ENCODE measurements around the gene G6PC2.
"Not testable (repeated sequence)": the region's sequence is repeated elsewhere in the genome, so short reads cannot be mapped to it uniquely, and the experiment has no call there.

The G6PC2 gene

DNA sequence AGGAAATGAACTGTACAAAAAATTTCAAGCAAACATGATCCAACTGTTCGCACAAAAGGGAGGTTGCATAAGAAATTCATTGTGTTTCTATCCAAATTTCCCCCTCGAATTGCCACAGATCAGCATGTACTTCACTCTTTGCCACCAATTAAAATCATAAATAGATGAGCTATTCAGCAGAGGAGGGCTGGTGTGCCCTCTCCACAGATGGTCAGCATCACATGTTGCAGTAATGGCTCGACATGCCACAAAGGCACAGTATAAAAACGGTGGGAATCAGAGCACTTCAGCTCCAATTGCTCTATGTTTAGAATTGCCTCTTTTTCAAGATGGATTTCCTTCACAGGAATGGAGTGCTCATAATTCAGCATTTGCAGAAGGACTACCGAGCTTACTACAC lies at the start of gene G6PC2:
Gene G6PC2 (plus strand): TSS at position 289 of the 400 bp plus-strand sequence. CDS start 41 bp downstream, at position 330.
- DNase-seq (ENCODE audit: low read depth), result no peak

- DNase-seq (ENCODE audit: low read depth), result no peak
Measured at GRCh38 chr2:168851674-168852320, 49.3 kb upstream of the G6PC2 start.

DNA sequence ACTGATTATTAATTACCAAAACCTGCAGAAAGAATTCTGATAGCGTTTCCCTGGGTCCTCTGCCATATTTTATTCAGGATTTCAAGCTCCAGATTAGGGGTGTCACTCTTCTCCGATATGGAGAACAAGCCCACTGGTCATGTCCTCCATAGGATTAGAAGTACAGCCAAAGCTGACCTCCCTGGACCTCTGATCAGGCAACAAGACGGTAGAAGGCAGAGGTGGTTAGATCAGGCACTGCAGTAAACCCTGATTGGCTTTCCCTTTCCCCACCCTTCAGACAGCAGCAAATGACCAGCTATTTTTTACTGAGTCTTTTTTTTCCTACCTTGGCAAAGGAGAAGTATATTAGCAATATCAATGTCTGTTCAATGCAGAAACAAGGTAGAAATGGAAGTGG lies 48.6 kb upstream of the G6PC2 start:
- no peak for DNase-seq (ENCODE audit: low read depth)

GRCh38 chr2:168853471-168853870 lies 47.6 kb upstream of the G6PC2 start:
- no peak for DNase-seq (ENCODE audit: low read depth)

- no peak for DNase-seq (ENCODE audit: low read depth)
Measured at GRCh38 chr2:168854651-168855050, 46.4 kb upstream of the G6PC2 start.

DNA sequence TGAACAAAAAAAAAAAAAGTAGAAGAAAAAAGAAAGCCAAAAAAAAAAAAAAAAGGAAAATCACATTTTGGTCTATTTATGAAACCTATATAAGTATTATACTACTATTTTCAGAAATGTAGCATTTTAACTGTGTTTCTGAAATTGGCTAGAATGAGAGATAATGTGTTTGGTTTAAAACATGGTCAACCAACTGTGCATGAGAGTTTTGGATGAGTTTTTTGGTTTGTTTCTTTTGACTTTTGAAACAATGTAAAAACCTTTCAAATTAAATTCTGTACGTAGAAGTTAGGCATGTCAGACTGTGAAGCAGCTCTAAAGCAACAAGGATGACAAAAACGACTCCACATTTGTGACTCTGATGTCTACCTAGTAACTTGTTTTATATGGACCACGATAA lies 45.5 kb upstream of the G6PC2 start:
- no peak for DNase-seq (ENCODE audit: low read depth)

- DNase-seq (ENCODE audit: low read depth), result no peak
Measured at GRCh38 chr2:168858146-168858545, 42.9 kb upstream of the G6PC2 start.

GRCh38 chr2:168867164-168867563 lies 33.9 kb upstream of the G6PC2 start:
- DNase-seq (ENCODE audit: low read depth), result not testable (repeated sequence)

DNA sequence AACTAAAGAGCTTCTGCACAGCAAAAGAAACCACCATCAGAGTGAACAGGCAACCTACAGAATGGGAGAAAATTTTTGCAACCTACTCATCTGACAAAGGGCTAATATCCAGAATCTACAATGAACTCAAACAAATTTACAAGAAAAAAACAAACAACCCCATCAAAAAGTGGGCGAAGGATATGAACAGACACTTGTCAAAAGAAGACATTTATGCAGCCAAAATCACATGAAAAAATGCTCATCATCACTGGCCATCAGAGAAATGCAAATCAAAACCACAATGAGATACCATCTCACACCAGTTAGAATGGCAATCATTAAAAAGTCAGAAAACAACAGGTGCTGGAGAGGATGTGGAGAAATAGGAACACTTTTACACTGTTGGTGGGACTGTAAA lies 30.7 kb upstream of the G6PC2 start:
- DNase-seq (ENCODE audit: low read depth), result not testable (repeated sequence)

DNA sequence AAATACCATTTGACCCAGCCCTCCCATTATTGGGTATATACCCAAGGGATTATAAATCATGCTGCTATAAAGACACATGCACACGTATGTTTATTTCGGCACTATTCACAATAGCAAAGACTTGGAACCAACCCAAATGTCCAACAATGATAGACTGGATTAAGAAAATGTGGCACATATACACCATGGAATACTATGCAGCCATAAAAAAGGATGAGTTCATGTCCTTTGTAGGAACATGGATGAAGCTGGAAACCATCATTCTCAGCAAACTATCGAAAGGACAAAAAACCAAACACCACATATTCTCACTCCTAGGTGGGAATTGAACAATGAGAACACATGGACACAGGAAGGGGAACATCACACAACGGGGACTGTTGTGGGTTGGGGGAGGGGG lies 30.3 kb upstream of the G6PC2 start:
- DNase-seq (ENCODE audit: low read depth), result not testable (repeated sequence)

DNA sequence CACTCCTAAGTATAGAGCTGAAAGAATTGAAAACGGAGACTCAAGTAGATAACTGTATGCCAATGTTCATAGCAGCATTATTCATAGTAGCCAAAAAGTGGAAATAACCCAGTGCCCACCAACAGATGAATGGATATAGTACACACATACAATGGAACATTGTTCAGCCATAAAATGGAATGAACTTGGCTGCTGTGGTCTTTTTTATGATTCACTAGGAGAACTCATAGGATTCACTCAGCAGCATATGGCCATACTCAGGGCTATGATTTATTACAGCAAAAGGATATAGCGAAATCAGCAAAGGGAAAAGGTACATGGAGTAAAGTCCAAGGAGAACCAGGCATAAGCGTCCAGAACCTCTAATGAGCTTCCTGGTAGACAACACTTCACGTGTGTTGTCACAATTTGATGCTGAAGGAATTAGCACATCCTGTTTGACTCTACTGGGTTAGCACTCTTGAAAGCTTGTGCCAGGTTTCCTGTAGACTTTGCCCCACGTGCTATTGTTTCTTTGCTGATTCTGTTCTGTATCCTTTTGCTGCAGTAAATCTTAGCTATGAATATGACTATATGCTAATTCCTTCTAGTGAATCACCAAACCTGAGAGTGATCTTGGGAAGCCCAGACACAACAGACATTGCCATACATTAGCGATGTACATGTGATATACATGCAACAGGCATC lies 26.6 kb upstream of the G6PC2 start:
- DNase-seq (ENCODE audit: low read depth), result no peak

- DNase-seq (ENCODE audit: low read depth), result not testable (repeated sequence)
Measured at GRCh38 chr2:168882163-168882562, 18.9 kb upstream of the G6PC2 start.

- DNase-seq (ENCODE audit: low read depth), result no peak
Measured at GRCh38 chr2:168884975-168885374, 16.1 kb upstream of the G6PC2 start.

- DNase-seq (ENCODE audit: low read depth), result no peak
Measured at GRCh38 chr2:168889635-168890005, 11.5 kb upstream of the G6PC2 start.

DNA sequence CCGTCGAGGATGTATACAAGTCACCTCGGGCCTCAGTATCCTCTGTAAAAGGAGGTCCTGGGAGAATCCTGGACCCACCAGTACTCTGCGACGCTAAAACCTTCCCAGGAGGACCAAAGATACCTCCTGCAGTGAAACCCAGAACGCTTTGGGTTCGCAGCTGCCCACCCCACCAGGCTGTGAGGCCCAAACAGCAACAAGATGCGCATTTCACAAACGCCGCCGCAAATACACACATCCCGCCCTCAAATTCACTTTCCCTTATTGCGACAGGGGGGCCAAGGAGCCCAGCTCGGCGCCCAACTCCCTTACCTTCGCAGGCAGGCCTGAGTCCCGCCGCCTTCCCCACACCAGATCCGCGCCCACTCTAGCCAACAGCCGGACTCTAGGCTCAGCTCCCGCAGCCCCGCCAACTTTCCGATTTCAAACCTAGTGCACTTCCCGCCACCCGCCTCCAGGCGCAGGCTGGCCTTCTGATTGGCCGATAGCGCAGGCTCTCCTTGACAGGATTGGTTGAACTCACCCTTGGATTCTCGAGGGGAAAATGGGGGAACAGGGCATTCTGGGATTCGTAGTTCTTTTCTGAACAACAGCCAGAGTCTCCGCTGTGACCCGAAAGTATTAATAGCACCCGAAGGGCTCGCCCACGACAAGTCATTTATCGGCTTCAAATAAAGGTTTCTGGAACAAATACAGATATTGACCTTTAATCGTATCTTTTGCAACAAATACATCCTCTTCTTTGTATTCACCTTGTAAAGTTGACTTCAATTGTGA lies 10.9 kb upstream of the G6PC2 start, which contains the start of gene SPC25:
Gene SPC25 (minus strand): TSS at position 425 of the 777 bp plus-strand sequence. CDS start 911 bp downstream, outside the sequence.
- DNase-seq (ENCODE audit: low read depth), result peak; percentile 77

GRCh38 chr2:168892327-168892726 lies 8.8 kb upstream of the G6PC2 start:
- no peak for DNase-seq (ENCODE audit: low read depth)

- DNase-seq (ENCODE audit: low read depth), result no peak
Measured at GRCh38 chr2:168894101-168894500, 7.0 kb upstream of the G6PC2 start.

GRCh38 chr2:168894720-168895119 lies 6.4 kb upstream of the G6PC2 start:
- no peak for DNase-seq (ENCODE audit: low read depth)

- no peak for DNase-seq (ENCODE audit: low read depth)
Measured at GRCh38 chr2:168895771-168896170, 5.3 kb upstream of the G6PC2 start.

DNA sequence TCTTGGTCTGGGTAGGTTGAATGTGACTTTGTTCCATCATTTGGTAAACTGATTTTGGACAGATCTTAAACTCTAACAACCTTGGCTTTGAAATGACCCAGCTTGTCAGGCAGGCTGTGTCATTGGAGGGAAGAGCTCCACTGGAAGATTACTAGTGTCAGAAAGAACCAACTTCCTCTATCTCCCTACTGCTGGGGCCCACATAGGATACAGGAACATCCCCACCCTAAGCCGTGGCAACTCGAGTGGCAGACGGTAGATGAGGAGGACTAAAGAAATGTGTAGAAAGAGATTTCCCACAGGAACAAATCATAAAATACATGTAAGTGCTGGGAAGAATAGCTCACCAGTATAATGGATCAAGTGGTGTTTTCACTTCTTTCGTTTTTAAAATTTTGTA lies 4.3 kb upstream of the G6PC2 start:
- DNase-seq (ENCODE audit: low read depth), result no peak

- no peak for DNase-seq (ENCODE audit: low read depth)
Measured at GRCh38 chr2:168897449-168897848, 3.6 kb upstream of the G6PC2 start.

- no peak for DNase-seq (ENCODE audit: low read depth)
Measured at GRCh38 chr2:168903888-168904287, 2.8 kb downstream of the G6PC2 start.

GRCh38 chr2:168904358-168904757 lies 3.3 kb downstream of the G6PC2 start:
- no peak for DNase-seq (ENCODE audit: low read depth)
